GM13977 (cell line): Measurements from ENCODE around the gene SHROOM4.

Experiments
- DNase-seq: peaks from one replicate; pipeline ENCODE4 v3.0.0; 2012; ENCODE audit warnings: low spot score
- CTCF ChIP-seq: IDR thresholded peaks from 2 replicates; pipeline ENCODE4 v1.5.1; 2012; ENCODE audit warnings: mild to moderate bottlenecking, control low read depth; ENCODE audit not compliant: insufficient read depth; ENCODE audit errors: extremely low read depth, missing control alignments
- in situ Hi-C: fragments of 300-500 bp; cut with MboI; formaldehyde crosslinking; loops from one replicate; pipeline ENCODE4 v1.12.0; 2022; ENCODE audit warnings: low sequenced_read_pairs, low pct_unique_long_range_greater_than_20kb, mixed read lengths, inconsistent platforms; ENCODE audit not compliant: unreplicated experiment

Gene SHROOM4

GRCh38 chrX:50648156-50648555 lies 165.8 kb downstream of the SHROOM4 start:
- in situ Hi-C loops = no loop called here
- no peak for DNase-seq
- TF ChIP-seq CTCF = no peak

GRCh38 chrX:50644496-50644895 lies 169.5 kb downstream of the SHROOM4 start:
- no peak for TF ChIP-seq CTCF
- no peak for DNase-seq
- in situ Hi-C loops = no loop called here

GRCh38 chrX:50643525-50644137 lies 170.4 kb downstream of the SHROOM4 start:
- DNase-seq = no peak
- no peak for TF ChIP-seq CTCF
- in situ Hi-C loops = no loop called here

- no peak for TF ChIP-seq CTCF
- DNase-seq = no peak
- in situ Hi-C loops = no loop called here
Measured at GRCh38 chrX:50638123-50638522, 175.9 kb downstream of the SHROOM4 start.

GRCh38 chrX:50635817-50636365 lies 178.1 kb downstream of the SHROOM4 start:
- DNase-seq = no peak
- no peak for TF ChIP-seq CTCF
- in situ Hi-C loops = no loop called here

- TF ChIP-seq CTCF = no peak
- no peak for DNase-seq
- in situ Hi-C loops = no loop called here
Measured at GRCh38 chrX:50635162-50635561, 178.8 kb downstream of the SHROOM4 start.

GRCh38 chrX:50629774-50630173 lies 184.2 kb downstream of the SHROOM4 start:
- DNase-seq = no peak
- no peak for TF ChIP-seq CTCF
- in situ Hi-C loops = no loop called here
